Measurements from ENCODE around the gene HSF2BP. TPM values are rescaled to one million over a fixed set of nuclear protein-coding genes. Genes with fewer than 3 reads are reported as not detected.
"Not testable (repeated sequence)": the region's sequence is repeated elsewhere in the genome, so short reads cannot be mapped to it uniquely, and the experiment has no call there.

The HSF2BP gene
- polyA plus RNA-seq, 5 donors = 1.1 to 1.5 (median 1.2) TPM

DNA sequence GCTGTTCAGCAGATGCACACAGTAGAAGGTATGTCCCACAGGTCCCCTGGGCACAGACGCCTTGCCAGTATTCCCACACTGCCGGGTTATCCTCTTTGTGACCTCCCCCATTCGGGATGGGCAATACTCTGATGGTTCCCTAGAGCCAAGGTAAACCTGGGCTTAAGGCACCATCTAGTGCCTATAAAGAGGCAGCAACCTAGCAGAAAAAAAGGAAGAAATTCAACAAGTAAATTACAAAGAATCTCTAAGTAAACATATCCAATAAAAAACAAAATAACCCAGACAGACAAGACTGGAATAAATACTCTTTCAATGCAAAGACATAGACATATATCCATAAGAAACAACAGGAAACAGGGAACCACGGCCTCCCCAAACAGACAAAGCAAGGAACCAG, 39.4 kb downstream of the HSF2BP start:
- DNase-seq = no peak

DNA sequence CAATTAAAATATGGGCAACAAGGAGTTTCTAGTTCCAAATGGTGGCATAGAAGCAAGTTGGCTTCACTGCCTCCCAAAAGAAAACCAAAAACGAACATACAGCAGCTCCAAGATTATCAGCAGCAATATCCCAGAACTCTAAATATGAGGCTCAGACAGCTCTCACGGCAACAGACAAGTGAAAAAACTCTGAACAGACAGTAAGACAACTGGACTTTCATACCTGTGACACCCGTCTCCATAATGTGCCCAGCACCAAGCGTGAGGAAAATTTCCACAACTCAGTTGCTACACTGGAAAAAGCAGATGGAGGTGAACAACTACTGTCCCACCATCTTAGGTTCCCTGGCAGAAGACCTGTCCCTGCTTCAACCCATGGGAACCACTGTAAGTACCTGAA, 39.9 kb downstream of the HSF2BP start:
- DNase-seq = no peak

DNA sequence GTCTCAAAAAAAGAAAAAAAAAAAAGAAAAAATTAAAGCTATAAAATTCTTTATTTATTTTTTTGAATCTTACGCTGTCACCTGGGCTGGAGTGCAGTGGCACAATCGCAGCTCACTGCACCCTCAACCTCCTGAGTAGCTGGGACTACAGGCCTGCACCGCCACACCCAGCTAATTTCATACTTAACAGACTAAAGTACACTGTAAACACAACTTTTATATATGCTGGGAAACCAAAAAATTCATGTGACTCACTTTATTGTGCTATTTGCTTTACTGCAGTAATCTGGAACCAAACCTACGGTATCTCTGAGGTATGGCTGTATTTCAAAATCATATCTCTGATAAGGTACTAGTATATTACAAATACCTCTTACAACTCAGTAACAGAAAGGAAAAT, 40.3 kb downstream of the HSF2BP start:
- no peak for DNase-seq

DNA sequence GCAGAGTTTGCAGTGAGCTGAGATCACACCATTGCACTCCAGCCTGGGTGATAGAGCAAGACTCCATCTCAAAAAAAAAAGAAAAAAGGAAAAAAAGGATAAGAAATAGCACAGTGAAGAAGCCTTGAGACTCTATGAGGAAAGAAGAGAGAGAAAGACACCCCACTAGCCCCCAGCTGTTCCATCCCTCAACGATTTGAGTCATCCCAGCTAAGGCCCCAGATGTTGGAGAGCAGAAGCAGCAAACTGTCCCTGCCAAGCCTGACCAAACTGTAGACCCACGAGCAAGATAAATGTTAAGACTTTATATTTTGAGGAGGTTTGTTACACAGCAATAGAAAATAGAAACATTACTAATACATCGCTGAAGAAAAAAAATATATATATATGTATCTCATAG, 42.4 kb downstream of the HSF2BP start:
- not testable (repeated sequence) for DNase-seq

GRCh38 chr21:43614839-43615238, 44.4 kb downstream of the HSF2BP start:
- DNase-seq = no peak

DNA sequence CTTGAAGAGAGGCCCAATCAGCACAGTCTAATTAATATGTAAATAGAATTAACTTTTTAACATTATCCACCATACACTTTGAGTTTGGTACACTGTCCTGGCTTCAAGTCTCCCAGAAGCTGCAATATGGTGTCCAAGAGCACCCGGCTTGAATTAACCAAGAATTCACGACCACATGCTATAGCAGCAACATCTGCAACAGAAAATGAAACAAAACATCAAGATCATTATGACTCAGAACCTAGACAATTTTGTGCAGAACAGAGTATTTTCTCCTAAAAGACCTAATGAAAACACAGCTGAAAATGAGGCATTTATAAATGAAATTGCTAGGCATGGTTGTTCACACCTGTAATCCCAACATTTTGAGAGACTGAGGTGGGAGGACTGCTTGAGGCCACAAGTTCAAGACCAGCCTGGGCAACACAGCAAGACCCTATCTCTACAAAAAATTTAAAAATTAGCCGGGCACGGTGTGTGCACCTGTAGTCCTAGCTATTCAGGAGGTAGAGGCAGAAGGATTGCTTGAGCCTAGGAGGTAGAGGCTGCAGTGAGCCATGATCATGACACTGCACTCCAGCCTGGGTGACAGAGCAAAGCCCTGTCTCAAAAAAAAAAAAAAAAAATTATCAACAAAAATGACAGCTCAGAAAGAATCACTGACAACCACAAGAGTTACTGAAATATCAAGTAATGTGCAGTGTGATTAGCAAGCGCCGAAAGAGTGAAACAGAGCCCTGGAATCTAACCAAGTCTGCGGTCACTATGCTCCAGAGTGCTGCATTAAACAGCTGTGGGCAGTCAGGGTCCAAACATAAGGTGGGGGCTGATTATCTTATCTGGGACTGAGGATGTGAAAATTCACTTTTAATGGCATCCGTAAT, 45.3 kb downstream of the HSF2BP start:
- peak; percentile 34 to 45 for DNase-seq

- peak; percentile 63 to 66 for DNase-seq
Observed at GRCh38 chr21:43611598-43612369, 47.5 kb downstream of the HSF2BP start.

GRCh38 chr21:43609501-43610340, 49.6 kb downstream of the HSF2BP start:
- peak; percentile 78 for DNase-seq

- no peak for DNase-seq
Observed at GRCh38 chr21:43608664-43609063, 50.6 kb downstream of the HSF2BP start.

DNA sequence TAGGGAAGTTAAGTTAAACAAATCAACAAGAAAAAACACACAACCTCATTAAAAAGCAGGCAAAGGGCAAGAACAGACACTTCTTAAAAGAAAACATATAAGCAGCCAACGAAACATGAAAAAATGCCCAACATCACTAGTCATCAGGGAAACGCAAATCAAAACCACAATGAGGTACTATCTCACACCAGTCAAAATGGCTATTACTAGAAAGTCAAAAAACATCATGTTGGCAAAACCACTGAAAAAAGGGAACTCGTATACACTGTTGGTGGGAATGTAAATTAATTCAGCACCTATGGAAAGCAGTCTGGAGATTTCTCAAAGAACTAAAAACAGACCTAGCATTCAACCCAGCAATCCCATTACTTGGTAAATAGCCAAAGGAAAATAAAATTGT, 51.1 kb downstream of the HSF2BP start:
- DNase-seq = no peak

- no peak for DNase-seq
Observed at GRCh38 chr21:43605320-43606215, 53.7 kb downstream of the HSF2BP start.

- no peak for DNase-seq
Observed at GRCh38 chr21:43604505-43605204, 54.6 kb downstream of the HSF2BP start.

GRCh38 chr21:43603641-43604504, 55.4 kb downstream of the HSF2BP start:
- DNase-seq = no peak

DNA sequence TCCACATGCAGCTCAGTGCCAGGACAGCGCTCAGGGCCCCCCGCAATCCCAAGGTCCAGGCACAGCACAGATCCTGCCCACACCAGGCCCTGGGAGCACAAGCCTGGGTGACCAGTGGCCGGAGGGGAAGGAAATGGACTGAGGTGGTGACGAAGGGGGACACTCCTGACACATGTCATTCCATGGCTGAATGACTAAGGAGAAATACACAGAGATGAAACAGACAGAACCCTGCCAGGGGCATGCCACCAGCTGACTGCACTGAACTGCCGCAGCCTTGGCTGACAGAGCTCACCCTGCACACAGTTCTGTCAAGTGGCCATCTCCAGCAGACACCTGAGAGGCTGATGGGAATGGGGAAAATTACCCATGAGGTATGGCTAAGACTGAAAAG, 56.1 kb downstream of the HSF2BP start:
- DNase-seq = no peak

DNA sequence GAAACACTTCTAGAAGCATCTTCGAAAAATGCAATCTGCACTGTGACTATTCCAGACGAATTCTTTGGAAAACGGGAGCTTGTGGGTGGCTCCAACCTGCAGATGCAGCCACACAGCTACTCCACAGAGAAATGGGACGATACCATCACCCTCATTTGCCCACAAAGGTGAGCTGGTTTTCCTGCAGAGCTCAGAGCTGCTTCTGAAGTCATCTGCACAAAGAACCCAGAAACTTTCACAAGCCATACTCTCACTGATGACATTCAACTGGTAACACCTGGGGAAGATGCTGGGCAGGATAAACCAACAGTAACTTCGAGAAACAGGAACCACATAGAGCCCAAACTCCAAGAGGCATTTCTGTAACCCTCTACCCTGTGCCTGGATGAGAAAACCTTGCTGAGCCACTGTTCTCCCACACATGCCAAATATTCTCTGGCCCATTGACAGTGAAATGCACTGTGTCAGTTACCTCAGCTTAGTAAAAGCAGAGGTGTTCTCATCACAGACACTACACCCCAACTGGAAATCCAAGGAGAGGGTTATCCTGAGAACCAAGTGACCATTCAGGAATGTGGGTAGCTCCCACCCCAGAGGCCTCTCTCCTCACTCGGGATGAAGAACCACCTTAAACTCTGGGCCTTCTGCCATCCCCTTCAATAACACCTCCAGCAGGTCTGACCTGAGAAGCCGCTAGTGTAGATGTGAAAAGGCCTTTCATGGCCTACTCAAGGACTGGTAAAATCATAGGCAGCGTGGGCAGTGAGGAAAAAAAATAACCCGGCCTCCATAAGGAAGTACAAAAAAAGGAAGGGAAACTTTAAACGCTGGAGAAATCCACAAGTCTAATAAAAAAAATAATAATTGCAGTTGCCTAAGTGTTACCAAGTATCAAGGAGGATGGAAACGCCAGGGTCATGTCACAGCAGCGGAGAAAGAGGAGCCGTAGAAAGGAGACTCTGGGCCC, 56.7 kb downstream of the HSF2BP start:
- no peak for DNase-seq

DNA sequence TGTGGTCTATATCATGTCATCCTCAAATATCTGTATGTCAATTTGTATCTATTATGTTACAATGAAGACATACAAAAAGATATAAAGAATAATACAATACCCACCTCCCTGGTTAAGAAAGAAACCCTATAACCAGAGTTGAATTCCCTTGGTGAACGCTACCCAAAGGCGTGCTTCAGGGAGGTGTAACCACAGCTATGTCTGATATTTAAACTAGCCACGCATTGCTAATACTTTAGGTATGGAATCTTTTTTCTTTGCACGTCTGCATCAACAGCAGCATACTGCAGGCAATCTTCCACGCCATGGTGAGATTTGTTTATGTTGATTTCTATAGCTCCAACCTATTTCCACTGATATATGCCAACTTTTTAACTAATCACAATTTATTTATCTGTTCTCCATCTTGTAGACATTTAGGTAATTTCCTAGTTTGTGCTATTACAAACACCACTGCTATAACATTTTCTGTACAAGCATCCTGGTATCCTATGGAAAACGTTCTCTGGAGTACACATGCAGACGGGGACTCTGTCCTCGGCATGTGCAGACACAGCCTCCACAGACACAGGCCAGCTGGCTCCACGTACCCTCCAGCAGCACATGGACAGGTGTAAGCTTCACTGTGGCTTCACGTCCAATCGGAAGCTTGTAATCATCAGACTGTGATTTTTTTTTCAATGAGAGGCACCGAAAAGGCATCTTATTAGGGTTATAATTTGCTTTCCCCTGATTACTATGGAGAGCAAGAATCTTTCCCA, 58.5 kb downstream of the HSF2BP start:
- no peak for DNase-seq

- DNase-seq = no peak
Observed at GRCh38 chr21:43599728-43600127, 59.6 kb downstream of the HSF2BP start.

Data from right lung (tissue), 5 donors.